Fibroblast of lung (primary cell): ENCODE measurements around the gene PHETA1. TPM values are rescaled to one million over a fixed set of nuclear protein-coding genes. Genes with fewer than 3 reads are reported as not detected.

ENCODE experiments used
- DNase-seq, 2 donors: peaks; one replicate each; pipeline versions ENCODE4 v3.0.0 to v3.0.0-alpha.2; 2010; ENCODE audit warnings: low read depth in 2 of 2
- H2AFZ ChIP-seq: 2 replicates; pipeline ENCODE4 v1.5.1; 2012; ENCODE audit warnings: low read length, control low read depth, inconsistent platforms
- H3K27ac ChIP-seq: 2 replicates; pipeline ENCODE4 v1.5.1; 2011; ENCODE audit warnings: low read length, control low read depth; ENCODE audit not compliant: insufficient read depth
- H3K27me3 ChIP-seq: 2 replicates; pipeline ENCODE4 v1.5.1; 2011; ENCODE audit warnings: mild to moderate bottlenecking, low read length; ENCODE audit not compliant: control insufficient read depth, insufficient read depth
- H3K36me3 ChIP-seq: 2 replicates; pipeline ENCODE4 v1.5.1; 2011; ENCODE audit warnings: low read length; ENCODE audit not compliant: control insufficient read depth, insufficient read depth
- H3K4me1 ChIP-seq: 2 replicates; pipeline ENCODE4 v1.5.1; 2011; ENCODE audit warnings: low read length; ENCODE audit not compliant: control insufficient read depth, insufficient read depth; ENCODE audit errors: extremely low read depth
- H3K4me2 ChIP-seq: 2 replicates; pipeline ENCODE4 v1.5.1; 2011; ENCODE audit warnings: low read length, control low read depth; ENCODE audit not compliant: insufficient read depth; ENCODE audit errors: extremely low read depth
- H3K4me3 ChIP-seq, 4 experiments: fragments of 200-600 bp in 1 of 4; sonication (generic) in 1 of 4; replicated peaks in 1 of 4; 2 replicates each; pipeline ENCODE4 v1.5.1; 2011 to 2016; ENCODE audit warnings: low read length in 4 of 4, low read depth in 3 of 4, mild to moderate bottlenecking in 3 of 4, control low read depth in 2 of 4, inconsistent platforms in 1 of 4, mixed read lengths in 1 of 4; ENCODE audit not compliant: insufficient read depth in 1 of 4; ENCODE audit errors: control extremely low read depth in 1 of 4
- H3K79me2 ChIP-seq: 2 replicates; pipeline ENCODE4 v1.5.1; 2012; ENCODE audit warnings: mild to moderate bottlenecking, low read length, inconsistent platforms; ENCODE audit not compliant: control insufficient read depth, insufficient read depth
- H3K9ac ChIP-seq: 2 replicates; pipeline ENCODE4 v1.5.1; 2011; ENCODE audit warnings: mild to moderate bottlenecking, low read length, control low read depth; ENCODE audit not compliant: insufficient read depth
- H3K9me3 ChIP-seq: 2 replicates; pipeline ENCODE4 v1.5.1; 2012; ENCODE audit warnings: low read depth, low read length; ENCODE audit not compliant: control insufficient read depth, insufficient read depth
- H4K20me1 ChIP-seq: 2 replicates; pipeline ENCODE4 v1.5.1; 2011; ENCODE audit warnings: low read length; ENCODE audit not compliant: control insufficient read depth, insufficient read depth; ENCODE audit errors: extremely low read depth
- EZH2 ChIP-seq: IDR thresholded peaks from 2 replicates; pipeline ENCODE4 v1.5.1; 2012; ENCODE audit warnings: low read length, control low read depth, mild to moderate bottlenecking; ENCODE audit errors: missing control alignments
- polyA plus RNA-seq, 2 donors: library from polyadenylated mRNA; depleted of rRNA in 1 of 2; stranded (reverse) in 1 of 2; unstranded in 1 of 2; fragments of >200 nt; gene quantifications; 2 replicates each; pipeline ENCODE4 v1.2.1, GENCODE V29; 2011 to 2012; ENCODE audit warnings: missing spikeins in 1 of 2
- total RNA-seq: library from RNA; depleted of rRNA; stranded (reverse); fragments of >200 nt; gene quantifications from 2 replicates; pipeline ENCODE4 v1.2.1, GENCODE V29; 2014
- TF ChIP-seq, protein P1 (sequence below), 2 donors: IDR thresholded peaks in 1 of 2; conservative IDR thresholded peaks in 1 of 2; 1 replicate in 1 of 2; 2 replicates in 1 of 2; pipeline ENCODE4 v1.5.1; 2011 to 2012; ENCODE audit warnings: low read length in 2 of 2, control low read depth in 1 of 2, inconsistent platforms in 1 of 2, low read depth in 1 of 2, mild to moderate bottlenecking in 1 of 2

The PHETA1 gene
- total and polyA plus RNA-seq, 2 donors (not counting 1 experiment from before 2014, with no cell fraction given) = 2.6 to 3.8 TPM

GRCh38 chr12:111312708-111313107, 56.2 kb downstream of the PHETA1 start:
- Histone ChIP-seq H3K27ac (no peak overlapping the region), H3K36me3 (no peaks in the 10 kb centered on the region), H3K4me1 (no peaks in the 10 kb centered on the region), H3K9me3 (no peaks in the 10 kb centered on the region), H2AFZ (no peak overlapping the region), H3K79me2 (no peaks in the 10 kb centered on the region), H3K4me2 (no peak overlapping the region), H3K4me3 (no peak overlapping the region), H3K27me3 (no peaks in the 10 kb centered on the region), H3K9ac (no peak overlapping the region), H4K20me1 (no peaks in the 10 kb centered on the region)
- DNase-seq = no peak
- no peak for TF ChIP-seq EZH2
- TF ChIP-seq, protein P1, sequence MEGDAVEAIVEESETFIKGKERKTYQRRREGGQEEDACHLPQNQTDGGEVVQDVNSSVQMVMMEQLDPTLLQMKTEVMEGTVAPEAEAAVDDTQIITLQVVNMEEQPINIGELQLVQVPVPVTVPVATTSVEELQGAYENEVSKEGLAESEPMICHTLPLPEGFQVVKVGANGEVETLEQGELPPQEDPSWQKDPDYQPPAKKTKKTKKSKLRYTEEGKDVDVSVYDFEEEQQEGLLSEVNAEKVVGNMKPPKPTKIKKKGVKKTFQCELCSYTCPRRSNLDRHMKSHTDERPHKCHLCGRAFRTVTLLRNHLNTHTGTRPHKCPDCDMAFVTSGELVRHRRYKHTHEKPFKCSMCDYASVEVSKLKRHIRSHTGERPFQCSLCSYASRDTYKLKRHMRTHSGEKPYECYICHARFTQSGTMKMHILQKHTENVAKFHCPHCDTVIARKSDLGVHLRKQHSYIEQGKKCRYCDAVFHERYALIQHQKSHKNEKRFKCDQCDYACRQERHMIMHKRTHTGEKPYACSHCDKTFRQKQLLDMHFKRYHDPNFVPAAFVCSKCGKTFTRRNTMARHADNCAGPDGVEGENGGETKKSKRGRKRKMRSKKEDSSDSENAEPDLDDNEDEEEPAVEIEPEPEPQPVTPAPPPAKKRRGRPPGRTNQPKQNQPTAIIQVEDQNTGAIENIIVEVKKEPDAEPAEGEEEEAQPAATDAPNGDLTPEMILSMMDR (conservative IDR thresholded peaks at IDR 0.05 in 1 of 2, IDR thresholded peaks at IDR 0.05 in 1 of 2; ENCODE audit: low read depth in 1 of 2, low read length in 2 of 2) = no peak

- Histone ChIP-seq H3K4me3 (no peak overlapping the region), H2AFZ (no peak overlapping the region), H3K27ac (no peak overlapping the region), H3K9me3 (no peaks in the 10 kb centered on the region), H3K79me2 (no peaks in the 10 kb centered on the region), H3K27me3 (no peaks in the 10 kb centered on the region), H3K36me3 (no peaks in the 10 kb centered on the region), H3K9ac (no peak overlapping the region), H4K20me1 (no peaks in the 10 kb centered on the region), H3K4me1 (no peaks in the 10 kb centered on the region), H3K4me2 (no peak overlapping the region)
- TF ChIP-seq, protein P1 (conservative IDR thresholded peaks at IDR 0.05 in 1 of 2, IDR thresholded peaks at IDR 0.05 in 1 of 2; ENCODE audit: low read depth in 1 of 2, low read length in 2 of 2) = no peak
- TF ChIP-seq EZH2 = no peak
- no peak for DNase-seq
Observed at GRCh38 chr12:111312016-111312415, 56.9 kb downstream of the PHETA1 start.

- no peaks in the 10 kb centered on the region for H3K9me3 ChIP-seq
- no peaks in the 10 kb centered on the region for H3K27me3 ChIP-seq
- no peak overlapping the region for H3K9ac ChIP-seq
- no peak for TF ChIP-seq EZH2
- TF ChIP-seq, protein P1 (conservative IDR thresholded peaks at IDR 0.05 in 1 of 2, IDR thresholded peaks at IDR 0.05 in 1 of 2; ENCODE audit: low read depth in 1 of 2, low read length in 2 of 2) = no peak
- H3K4me2 ChIP-seq = no peak overlapping the region
- H2AFZ ChIP-seq = no peak overlapping the region
- no peaks in the 10 kb centered on the region for H3K36me3 ChIP-seq
- no peaks in the 10 kb centered on the region for H3K4me1 ChIP-seq
- no peak overlapping the region for H3K27ac ChIP-seq
- H3K4me3 ChIP-seq = no peak overlapping the region
- no peaks in the 10 kb centered on the region for H4K20me1 ChIP-seq
- no peak for DNase-seq
- H3K79me2 ChIP-seq = no peaks in the 10 kb centered on the region
Observed at GRCh38 chr12:111311011-111311410, 57.9 kb downstream of the PHETA1 start.

Other genes starting within 250 kb of the PHETA1 start
- gene SH2B3, start 36.8 kb upstream of the PHETA1 start, total RNA-seq = 7.4 and 18.0 TPM in 2 replicates
- gene SH2B3, start 36.8 kb upstream of the PHETA1 start, polyA plus RNA-seq = 29.2 and 32.0 TPM in 2 replicates
- 21.1 and 31.2 TPM in 2 replicates for gene ATXN2, start 230.2 kb upstream of the PHETA1 start, total RNA-seq
- 25.9 and 33.6 TPM in 2 replicates for gene ATXN2, start 230.2 kb upstream of the PHETA1 start, polyA plus RNA-seq